Tibial nerve (tissue), 4 donors: ENCODE data around the gene ZFAND3. TPM values are rescaled to one million over a fixed set of nuclear protein-coding genes. Genes with fewer than 3 reads are reported as not detected.

Source experiments
- DNase-seq, 2 donors: peaks; one replicate each; pipeline ENCODE4 v3.0.0-alpha.2; 2019; ENCODE audit warnings: low spot score in 2 of 2
- H3K27ac ChIP-seq, 4 donors: fragments of 200-600 bp; sonication (generic) in 3 of 4; one replicate each; pipeline ENCODE4 v1.5.1; 2017 to 2019; ENCODE audit warnings: mild to moderate bottlenecking in 1 of 4
- H3K27me3 ChIP-seq, 2 donors: fragments of 200-600 bp; sonication (generic) in 1 of 2; one replicate each; pipeline versions ENCODE4 v1.5.1 to v1.6.0; 2017 to 2019
- H3K36me3 ChIP-seq, 3 donors: fragments of 200-600 bp; sonication (generic); one replicate each; pipeline ENCODE4 v1.5.1; 2018 to 2019
- H3K4me1 ChIP-seq, 4 donors: fragments of 200-600 bp; sonication (generic) in 3 of 4; one replicate each; pipeline ENCODE4 v1.5.1; 2017 to 2019
- H3K4me3 ChIP-seq, 4 donors: fragments of 200-600 bp; sonication (generic) in 3 of 4; one replicate each; pipeline ENCODE4 v1.5.1; 2017 to 2019; ENCODE audit warnings: mild to moderate bottlenecking in 1 of 4, moderate library complexity in 1 of 4
- H3K9me3 ChIP-seq, 4 donors: fragments of 200-600 bp; sonication (generic) in 3 of 4; one replicate each; pipeline ENCODE4 v1.5.1; 2017 to 2019
- CTCF ChIP-seq, 5 experiments: fragments of 200-600 bp in 3 of 5; fragments of 450-650 bp in 2 of 5; sonication (generic) in 3 of 5; IDR thresholded peaks; one replicate each; pipeline ENCODE4 v1.5.1; 2016 to 2019; ENCODE audit warnings: antibody characterized with exemption in 5 of 5, mild to moderate bottlenecking in 3 of 5, moderate library complexity in 2 of 5
- EP300 ChIP-seq, 2 donors: sonication (generic); formaldehyde crosslinking; IDR thresholded peaks; one replicate each; pipeline ENCODE4 v1.6.1; 2017; ENCODE audit warnings: antibody characterized with exemption in 2 of 2, mild to moderate bottlenecking in 1 of 2
- POLR2A ChIP-seq, 2 donors: fragments of 450-650 bp; IDR thresholded peaks; one replicate each; pipeline ENCODE4 v1.6.1; 2017; ENCODE audit warnings: antibody characterized with exemption in 2 of 2, mild to moderate bottlenecking in 2 of 2, moderate library complexity in 2 of 2
- WGBS, 2 donors: methylation state at CpG; one replicate each; pipeline ENCODE4 v1.1.5; 2018; 5-methylcytosine and 5-hydroxymethylcytosine counted together
- total RNA-seq, 4 donors: library from RNA; depleted of rRNA; stranded (reverse); fragments of >200 nt; gene quantifications; one replicate each; pipeline ENCODE4 v1.1.0, GENCODE V29; 2016

The ZFAND3 gene
- total RNA-seq, 4 donors from 2014 or later, result 30.1 to 47.9 (median 39.1) TPM

DNA sequence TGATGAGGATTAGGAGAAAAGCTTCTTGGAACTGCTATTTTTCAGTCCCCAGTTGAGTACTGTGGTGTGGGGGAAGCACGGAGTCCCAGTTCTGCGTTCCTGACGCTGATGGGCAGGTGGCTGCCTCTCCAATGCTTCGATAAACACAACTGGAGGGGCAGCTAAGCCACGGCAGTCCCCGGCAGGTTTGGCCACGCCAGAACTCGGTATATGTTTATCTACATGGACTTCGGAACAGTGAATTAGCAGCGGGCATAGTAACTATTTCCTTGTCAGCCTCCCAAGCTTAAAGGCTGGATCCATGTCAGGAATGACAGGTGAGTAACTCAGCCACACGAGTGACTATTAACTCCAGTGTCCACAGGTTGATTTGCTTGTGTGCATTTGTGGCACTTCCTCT lies 354.4 kb downstream of the ZFAND3 start:
- no peak overlapping the region for H3K27ac ChIP-seq
- no peak for TF ChIP-seq POLR2A (IDR thresholded peaks at IDR 0.05)
- TF ChIP-seq EP300 (IDR thresholded peaks at IDR 0.05), result no peak
- TF ChIP-seq CTCF (IDR thresholded peaks at IDR 0.05), result no peak
- H3K36me3 ChIP-seq, result peaks cover 0 to 40% (median 0%) of the 10 kb centered on the region in 3 donors
- no peaks in the 10 kb centered on the region for H3K9me3 ChIP-seq
- no peak overlapping the region for H3K4me3 ChIP-seq
- no peaks in the 10 kb centered on the region for H3K27me3 ChIP-seq
- WGBS, 2 donors, result 96 to 98% methylated on average over 11 of the region's 11 CpGs
- no peak for DNase-seq
- H3K4me1 ChIP-seq, result peaks cover 0 to 20% (median 0%) of the 10 kb centered on the region in 4 donors

DNA sequence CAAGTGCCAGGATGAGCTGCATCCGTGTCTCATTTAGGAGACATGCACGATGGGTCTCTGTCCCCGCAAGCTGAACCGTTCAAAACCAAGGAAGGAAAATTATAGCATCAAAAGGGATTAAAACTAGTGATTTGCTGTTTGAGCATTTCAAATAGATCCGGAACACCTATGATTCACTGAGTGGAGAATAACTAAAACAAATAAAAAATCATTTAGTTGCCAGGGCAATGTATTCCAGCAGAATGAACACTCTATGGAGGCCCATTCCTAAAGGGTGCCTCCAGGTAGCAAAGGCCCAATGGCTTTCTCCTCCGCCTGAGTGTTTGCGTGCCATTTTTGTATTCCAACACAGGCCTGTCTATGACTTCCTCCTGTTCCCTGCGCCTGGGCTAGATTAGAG lies 354.8 kb downstream of the ZFAND3 start:
- Histone ChIP-seq H3K27me3 (no peaks in the 10 kb centered on the region), H3K36me3 (peaks cover 0 to 40% (median 0%) of the 10 kb centered on the region in 3 donors), H3K27ac (no peak overlapping the region), H3K4me1 (peaks cover 0 to 20% (median 0%) of the 10 kb centered on the region in 4 donors), H3K4me3 (no peak overlapping the region), H3K9me3 (no peaks in the 10 kb centered on the region)
- TF ChIP-seq EP300 (IDR thresholded peaks at IDR 0.05), result no peak
- TF ChIP-seq POLR2A (IDR thresholded peaks at IDR 0.05), result no peak
- TF ChIP-seq CTCF (IDR thresholded peaks at IDR 0.05), result no peak
- 97% methylated on average over 8 of the region's 8 CpGs for WGBS, 2 donors
- no peak for DNase-seq

GRCh38 chr6:38174806-38175495 lies 355.4 kb downstream of the ZFAND3 start:
- Histone ChIP-seq H3K27ac (no peak overlapping the region), H3K4me1 (peaks cover 0 to 20% (median 0%) of the 10 kb centered on the region in 4 donors), H3K4me3 (no peak overlapping the region), H3K9me3 (no peaks in the 10 kb centered on the region), H3K27me3 (no peaks in the 10 kb centered on the region), H3K36me3 (peaks cover 0 to 40% (median 0%) of the 10 kb centered on the region in 3 donors)
- TF ChIP-seq CTCF (IDR thresholded peaks at IDR 0.05) (no peak), EP300 (IDR thresholded peaks at IDR 0.05) (no peak), POLR2A (IDR thresholded peaks at IDR 0.05) (no peak)
- DNase-seq, result no peak
- WGBS, 2 donors, result 94 to 97% methylated on average over 15 to 18 of the region's 22 CpGs

- TF ChIP-seq CTCF (IDR thresholded peaks at IDR 0.05), result no peak
- Histone ChIP-seq H3K4me3 (no peak overlapping the region), H3K36me3 (peaks cover 0 to 40% (median 0%) of the 10 kb centered on the region in 3 donors), H3K27ac (no peak overlapping the region), H3K9me3 (no peaks in the 10 kb centered on the region), H3K27me3 (no peaks in the 10 kb centered on the region), H3K4me1 (peaks cover 0 to 20% (median 0%) of the 10 kb centered on the region in 4 donors)
- DNase-seq, result no peak
- 93 to 94% methylated on average over 9 to 10 of the region's 11 CpGs for WGBS, 2 donors
These were observed 356.3 kb downstream of the ZFAND3 start for GRCh38 chr6:38175786-38176185.

DNA sequence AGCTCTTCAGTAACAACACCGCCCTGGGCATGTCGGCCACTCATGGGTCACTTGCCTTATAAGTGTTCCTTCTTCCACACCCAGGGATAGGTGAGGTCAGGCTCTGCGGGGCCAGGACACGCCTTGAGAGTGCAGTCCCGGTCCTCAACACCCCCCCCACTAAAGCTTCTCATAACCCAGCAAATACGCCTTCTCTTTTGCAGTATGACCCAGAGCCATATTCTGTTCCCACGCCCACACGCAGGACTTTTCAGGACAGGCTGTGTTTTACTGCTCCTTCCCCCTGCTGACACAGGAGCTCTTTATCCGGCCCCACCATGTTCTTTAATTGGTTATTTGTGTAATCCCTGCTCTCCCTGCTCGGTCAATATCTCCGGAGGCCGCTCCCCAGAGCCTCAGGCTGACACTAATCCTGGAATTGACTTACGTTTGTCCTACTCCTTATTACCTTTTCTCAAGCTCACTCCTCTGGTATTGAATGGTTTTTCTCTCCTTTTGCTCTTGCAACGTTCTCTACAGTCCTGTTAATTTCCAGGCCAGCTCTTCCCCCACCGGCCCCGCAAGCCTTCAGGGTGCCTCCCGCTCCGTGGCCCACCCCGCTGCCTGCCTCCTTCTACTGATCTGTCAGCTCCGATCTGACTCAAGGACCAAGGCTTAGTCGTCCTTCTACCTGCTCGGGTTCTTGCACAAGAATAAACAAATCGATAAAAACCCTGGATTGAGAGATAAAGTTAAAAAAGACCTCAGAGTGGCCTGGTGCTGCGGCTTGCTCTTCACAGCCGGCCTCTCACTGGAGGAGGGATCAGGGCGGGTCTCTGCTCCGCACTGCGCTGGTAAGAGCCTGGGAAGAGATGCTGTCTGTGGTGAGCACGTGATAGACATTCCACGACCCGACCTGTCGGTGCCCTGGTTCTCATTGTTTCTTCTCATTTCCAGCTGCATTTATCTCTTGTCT lies 357.5 kb downstream of the ZFAND3 start:
- no peak for DNase-seq
- no peak for TF ChIP-seq EP300 (IDR thresholded peaks at IDR 0.05)
- no peak for TF ChIP-seq CTCF (IDR thresholded peaks at IDR 0.05)
- no peak for TF ChIP-seq POLR2A (IDR thresholded peaks at IDR 0.05)
- WGBS, 2 donors, result 51 to 57% methylated on average over 32 of the region's 32 CpGs

More for the DNA sequence above, 357.5 kb downstream of the ZFAND3 start:
- Histone ChIP-seq H3K36me3 (peaks cover 0 to 39% (median 0%) of the 10 kb centered on the region in 3 donors), H3K27ac (no peak overlapping the region), H3K9me3 (no peaks in the 10 kb centered on the region), H3K27me3 (no peaks in the 10 kb centered on the region), H3K4me3 (no peak overlapping the region), H3K4me1 (peaks cover 0 to 20% (median 0%) of the 10 kb centered on the region in 4 donors)
